Activated T-helper 1 cell treated with anti-CD3 and anti-CD28 coated beads, Interleukin-12 subunit alpha, Interleukin-12 subunit beta, Interleukin-2, Interleukin-4 antibody, amounts not matched to agents 30 ng/mL and 10 ng/mL and 1 ng/mL, durations not matched to agents 14 hours and 24 hours and 36 hours (primary cell): Measurements from ENCODE around the gene LMBRD2. TPM values are rescaled to one million over a fixed set of nuclear protein-coding genes. Genes with fewer than 3 reads are reported as not detected.

Experiments used
- DNase-seq: peaks from one replicate; pipeline ENCODE4 v3.0.0; 2021; ENCODE audit warnings: low spot score
- H3K27ac Mint-ChIP-seq: one replicate; pipeline ENCODE4 v1.8.0; 2021; ENCODE audit warnings: mild to moderate bottlenecking, mixed read lengths
- H3K27me3 Mint-ChIP-seq: one replicate; pipeline ENCODE4 v1.8.0; 2022; ENCODE audit warnings: mild to moderate bottlenecking, moderate library complexity, mixed read lengths; ENCODE audit not compliant: insufficient read depth
- H3K36me3 Mint-ChIP-seq: one replicate; pipeline ENCODE4 v1.8.0; 2021; ENCODE audit warnings: low read depth, mixed read lengths
- H3K4me1 Mint-ChIP-seq: one replicate; pipeline ENCODE4 v1.8.0; 2021; ENCODE audit warnings: low read depth, mixed read lengths
- H3K4me3 Mint-ChIP-seq: one replicate; pipeline ENCODE4 v1.8.0; 2021; ENCODE audit warnings: mild to moderate bottlenecking, moderate library complexity, mixed read lengths
- H3K9me3 Mint-ChIP-seq: one replicate; pipeline ENCODE4 v1.8.0; 2021; ENCODE audit warnings: mixed read lengths
- intact Hi-C: fragments of 100-400 bp; cut with micrococcal nuclease; formaldehyde crosslinking; loops from one replicate; pipeline ENCODE4 v1.15.1; 2024
- total RNA-seq: library from RNA; stranded (reverse); gene quantifications from 2 replicates; pipeline ENCODE4 v1.2.3, GENCODE V29; 2022

The LMBRD2 gene
- total RNA-seq, 1 donor from 2014 or later = 8.9 TPM

DNA sequence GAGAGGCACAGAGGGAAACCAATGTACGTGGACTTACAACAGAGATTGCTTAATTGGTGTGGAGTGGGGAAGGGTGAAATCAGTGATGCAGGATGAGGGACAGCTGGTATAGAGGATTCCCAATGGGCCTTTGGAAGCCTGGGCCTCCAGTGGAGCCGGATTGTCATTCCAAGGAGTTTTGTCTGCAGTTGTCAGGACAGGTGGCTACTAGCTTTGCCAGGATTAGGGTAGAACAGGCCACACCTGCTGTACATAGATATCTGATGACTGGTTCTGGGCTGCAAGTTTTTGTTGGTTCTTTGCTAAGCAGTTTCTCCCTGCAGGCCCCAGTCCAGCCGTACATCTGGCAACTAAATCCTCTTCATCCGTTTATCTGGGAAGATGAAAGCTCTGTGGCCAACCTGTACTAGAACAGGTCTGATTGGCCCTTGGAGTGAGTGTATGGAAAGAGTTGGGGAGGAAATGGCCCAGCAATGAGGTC is 4.5 kb upstream of the LMBRD2 start:
- peak overlapping the region; percentile 6 for H3K27ac Mint-ChIP-seq
- H3K4me1 Mint-ChIP-seq = peaks cover 55% of the 10 kb centered on the region
- no peaks in the 10 kb centered on the region for H3K27me3 Mint-ChIP-seq
- no peak overlapping the region for H3K4me3 Mint-ChIP-seq
- no peak for DNase-seq
- H3K36me3 Mint-ChIP-seq = peaks cover 51% of the 10 kb centered on the region
- H3K9me3 Mint-ChIP-seq = no peaks in the 10 kb centered on the region
- intact Hi-C loops = no loop called here

DNA sequence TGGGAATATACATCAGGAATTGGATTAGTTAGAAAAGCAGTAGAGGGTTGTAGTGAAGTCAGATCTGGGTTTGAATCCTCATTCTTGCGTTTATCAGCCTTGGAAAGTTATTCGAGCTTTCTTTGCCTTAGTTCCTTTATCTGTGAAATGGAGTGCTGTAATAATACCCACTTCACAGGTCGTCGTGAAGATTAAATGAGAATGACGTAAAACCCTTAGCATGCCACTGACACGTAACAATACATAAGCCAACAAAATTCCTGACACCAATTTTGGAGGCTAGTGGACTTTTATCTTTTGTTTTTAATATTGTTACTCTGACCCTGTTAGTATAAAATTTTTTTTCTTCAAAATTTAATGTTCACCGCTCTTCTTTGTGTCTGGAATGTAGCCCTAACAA is 3.6 kb upstream of the LMBRD2 start:
- Mint-ChIP-seq H3K4me3 (no peak overlapping the region), H3K27ac (peak overlapping the region; percentile 20), H3K36me3 (peaks cover 52% of the 10 kb centered on the region), H3K27me3 (no peaks in the 10 kb centered on the region), H3K9me3 (no peaks in the 10 kb centered on the region), H3K4me1 (peaks cover 56% of the 10 kb centered on the region)
- DNase-seq = no peak
- intact Hi-C loops = no loop called here

DNA sequence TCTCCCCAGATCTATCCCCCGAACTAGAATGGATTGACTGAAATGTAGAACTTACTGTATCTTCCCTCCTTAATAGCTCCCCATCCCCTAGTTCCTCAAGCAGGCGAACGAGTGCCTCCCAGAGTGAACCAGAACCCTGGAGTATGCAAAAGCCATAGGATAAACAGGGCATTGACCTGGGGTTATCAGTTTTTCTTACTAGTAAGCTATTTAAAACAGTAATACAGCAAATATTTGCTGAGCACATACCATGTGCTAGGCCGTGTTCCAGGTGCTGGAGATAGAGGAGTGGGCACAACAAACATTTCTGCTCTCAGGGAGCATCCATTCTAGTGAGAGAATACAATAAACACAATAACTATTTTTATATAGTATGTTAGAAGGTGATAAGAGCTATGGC is 2.0 kb upstream of the LMBRD2 start:
- intact Hi-C loops = loop anchor here (5.0 kb wide), 3 partner anchors 724 to 1569 kb away; partner anchors contain the start of genes NIPBL and NUP155
- H3K9me3 Mint-ChIP-seq = no peaks in the 10 kb centered on the region
- H3K27ac Mint-ChIP-seq = no peak overlapping the region
- peaks cover 56% of the 10 kb centered on the region for H3K4me1 Mint-ChIP-seq
- DNase-seq = no peak
- no peaks in the 10 kb centered on the region for H3K27me3 Mint-ChIP-seq
- peak overlapping the region; percentile 69 for H3K4me3 Mint-ChIP-seq
- peaks cover 42% of the 10 kb centered on the region for H3K36me3 Mint-ChIP-seq

DNA sequence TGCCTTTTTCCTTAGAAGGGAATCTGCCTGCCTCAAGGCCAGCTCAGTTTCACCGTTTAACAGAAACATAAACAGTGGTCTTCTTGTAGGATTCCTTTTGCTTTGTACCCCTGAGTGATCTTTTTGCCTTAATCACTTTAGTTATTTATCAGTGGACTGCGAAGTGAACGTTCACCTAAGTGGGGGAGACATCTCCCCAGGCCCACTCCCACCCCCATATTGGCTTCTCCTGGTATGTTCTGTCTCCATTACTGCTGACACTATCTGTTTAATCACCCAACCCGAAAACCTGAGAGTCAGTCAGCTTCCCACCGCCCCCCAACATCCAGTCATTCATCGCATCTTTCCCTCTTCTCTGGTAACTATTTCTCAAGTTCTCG is 1.6 kb upstream of the LMBRD2 start:
- intact Hi-C loops = loop anchor here (5.0 kb wide), 3 partner anchors 724 to 1569 kb away; partner anchors contain the start of genes NIPBL and NUP155
- Mint-ChIP-seq H3K4me3 (peak overlapping the region; percentile 69), H3K27ac (no peak overlapping the region), H3K27me3 (no peaks in the 10 kb centered on the region), H3K36me3 (peaks cover 38% of the 10 kb centered on the region), H3K9me3 (no peaks in the 10 kb centered on the region), H3K4me1 (peaks cover 55% of the 10 kb centered on the region)
- no peak for DNase-seq

DNA sequence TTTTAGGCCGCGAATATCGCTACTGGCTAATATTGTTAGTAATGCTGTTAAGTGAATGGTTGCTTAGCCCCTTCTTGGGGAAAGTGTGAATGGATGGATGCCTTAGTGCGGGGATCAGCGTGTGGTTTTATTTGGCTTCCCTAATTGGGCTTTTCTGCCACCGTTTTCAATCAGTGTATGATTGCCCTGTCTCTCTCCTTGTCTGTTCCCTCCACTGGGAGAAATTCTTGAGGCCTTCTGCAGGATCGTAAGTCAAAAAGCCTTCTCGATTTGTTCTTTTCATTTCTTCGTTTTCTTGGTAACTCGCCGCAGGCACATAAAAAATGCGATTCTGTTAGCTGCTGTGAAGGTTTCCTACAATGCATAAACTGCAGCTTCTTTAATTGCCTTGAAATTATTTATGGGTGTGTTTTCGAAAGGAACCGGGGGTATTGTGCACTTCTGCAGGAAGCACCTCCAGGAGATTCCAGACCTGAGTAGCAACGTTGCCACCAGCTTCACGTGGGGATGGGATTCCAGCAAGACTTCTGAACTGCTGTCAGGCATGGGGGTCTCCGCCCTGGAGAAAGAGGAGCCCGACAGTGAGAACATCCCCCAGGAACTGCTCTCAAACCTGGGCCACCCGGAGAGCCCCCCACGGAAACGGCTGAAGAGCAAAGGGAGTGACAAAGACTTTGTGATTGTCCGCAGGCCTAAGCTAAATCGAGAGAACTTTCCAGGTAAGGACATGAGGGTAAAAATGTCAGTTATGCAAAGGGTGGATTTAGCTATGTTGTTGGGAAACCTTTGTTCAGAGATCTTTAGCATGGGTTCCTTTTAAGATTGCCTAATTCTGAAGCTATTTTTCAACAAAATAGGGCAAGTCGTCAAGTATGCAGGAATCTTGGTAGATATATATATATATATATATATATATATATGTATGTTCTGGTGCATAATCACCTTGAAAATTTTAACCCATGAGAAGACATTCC is 924 bp upstream of the LMBRD2 start:
- peaks cover 37% of the 10 kb centered on the region for H3K36me3 Mint-ChIP-seq
- H3K4me3 Mint-ChIP-seq = peak overlapping the region; percentile 97
- no peaks in the 10 kb centered on the region for H3K9me3 Mint-ChIP-seq
- peaks cover 55% of the 10 kb centered on the region for H3K4me1 Mint-ChIP-seq
- intact Hi-C loops = loop anchor here (5.0 kb wide), 3 partner anchors 725 to 1570 kb away; partner anchors contain the start of genes NIPBL and NUP155
- no peak for DNase-seq
- H3K27ac Mint-ChIP-seq = peak overlapping the region; percentile 79
- H3K27me3 Mint-ChIP-seq = no peaks in the 10 kb centered on the region

DNA sequence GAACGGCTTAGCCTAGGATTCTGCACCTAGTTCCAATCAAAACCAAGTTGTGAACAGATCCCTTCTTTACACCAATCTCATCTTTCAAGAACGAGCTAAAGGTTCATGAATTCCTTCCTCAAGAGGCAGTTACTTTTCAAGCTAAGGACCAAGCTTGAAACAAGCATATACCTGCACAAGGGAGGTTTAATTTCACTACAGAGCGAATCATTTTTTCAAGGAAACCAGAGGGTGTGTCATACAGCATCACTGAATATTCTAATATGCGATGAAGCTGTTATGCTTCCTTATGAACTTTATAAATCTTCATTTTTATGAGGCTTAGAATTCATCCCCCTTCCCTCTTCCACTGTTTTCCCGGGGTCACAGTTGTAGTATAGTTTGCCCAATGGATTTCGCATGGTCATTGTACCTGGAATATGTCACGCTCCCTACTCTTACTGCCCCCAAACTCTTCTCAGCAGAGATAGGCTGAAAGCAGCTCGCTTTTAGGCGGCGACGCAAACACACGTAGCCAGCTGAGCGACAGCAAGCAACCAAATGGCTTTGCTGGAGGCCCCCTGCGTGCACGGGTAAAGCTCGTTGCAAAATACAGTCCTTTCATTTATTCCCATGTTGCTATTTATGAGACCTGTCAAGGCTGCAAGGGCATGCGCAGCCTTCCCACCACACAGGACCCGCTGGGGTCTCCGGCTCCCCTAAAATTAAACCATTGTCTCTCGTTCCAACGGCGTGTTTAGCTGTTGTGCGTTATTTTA is 832 bp downstream of the LMBRD2 start:
- peaks cover 51% of the 10 kb centered on the region for H3K4me1 Mint-ChIP-seq

DNA sequence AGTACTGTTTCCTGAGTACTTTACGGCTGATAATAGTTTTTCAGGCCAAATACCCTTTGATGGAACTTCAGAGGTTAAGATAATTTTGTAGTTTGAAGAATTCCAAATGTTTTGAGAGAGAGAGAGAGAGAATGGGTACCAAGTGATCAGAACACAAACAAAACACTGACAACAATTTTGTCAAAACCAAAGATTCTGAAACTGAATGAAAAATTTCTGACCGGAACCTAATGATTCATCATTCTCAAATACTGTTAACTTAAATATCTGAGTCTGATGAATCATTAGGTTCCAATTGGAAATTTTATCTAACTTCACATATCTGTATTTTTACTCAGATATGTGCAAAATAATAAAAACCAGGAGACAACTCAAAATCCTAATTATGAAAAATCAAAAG is 4.0 kb downstream of the LMBRD2 start:
- peaks cover 8% of the 10 kb centered on the region for H3K36me3 Mint-ChIP-seq
- H3K4me1 Mint-ChIP-seq = peaks cover 30% of the 10 kb centered on the region
- no peak for DNase-seq
- H3K4me3 Mint-ChIP-seq = no peak overlapping the region
- H3K9me3 Mint-ChIP-seq = no peaks in the 10 kb centered on the region
- no peak overlapping the region for H3K27ac Mint-ChIP-seq
- intact Hi-C loops = no loop called here
- no peaks in the 10 kb centered on the region for H3K27me3 Mint-ChIP-seq

More for the DNA sequence above, 832 bp downstream of the LMBRD2 start:
- intact Hi-C loops = loop anchor here (1.0 to 5.0 kb wide), 7 partner anchors 72 to 1571 kb away; partner anchors contain the start of genes DNAJC21, NIPBL and NUP155
- Mint-ChIP-seq H3K9me3 (no peaks in the 10 kb centered on the region), H3K27me3 (no peaks in the 10 kb centered on the region), H3K4me3 (peak overlapping the region; percentile 97), H3K27ac (peak overlapping the region; percentile 79), H3K36me3 (peaks cover 27% of the 10 kb centered on the region)
- DNase-seq = peak; percentile 40

DNA sequence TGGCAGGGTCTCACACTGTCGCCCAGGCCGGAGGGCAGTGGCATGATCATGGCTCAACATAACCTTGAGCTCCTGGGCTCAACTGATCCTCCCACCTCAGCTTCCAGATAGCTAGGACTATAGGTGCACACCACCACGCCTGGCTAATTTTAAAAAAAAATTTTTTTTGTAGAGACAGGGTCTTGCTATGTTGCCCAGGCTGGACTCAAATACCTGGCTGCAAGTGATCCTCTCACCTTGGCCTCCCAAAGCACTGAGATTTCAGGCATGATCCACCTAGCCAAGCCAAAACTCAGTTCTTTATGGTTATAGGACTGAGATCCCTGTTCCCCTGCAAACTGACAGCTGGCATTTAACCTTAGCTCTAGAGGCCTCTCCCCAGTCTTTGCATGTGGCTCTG is 5.3 kb downstream of the LMBRD2 start:
- Mint-ChIP-seq H3K4me1 (peaks cover 26% of the 10 kb centered on the region), H3K4me3 (no peak overlapping the region), H3K9me3 (no peaks in the 10 kb centered on the region), H3K27ac (no peak overlapping the region), H3K36me3 (peaks cover 6% of the 10 kb centered on the region), H3K27me3 (no peaks in the 10 kb centered on the region)
- intact Hi-C loops = no loop called here
- no peak for DNase-seq

DNA sequence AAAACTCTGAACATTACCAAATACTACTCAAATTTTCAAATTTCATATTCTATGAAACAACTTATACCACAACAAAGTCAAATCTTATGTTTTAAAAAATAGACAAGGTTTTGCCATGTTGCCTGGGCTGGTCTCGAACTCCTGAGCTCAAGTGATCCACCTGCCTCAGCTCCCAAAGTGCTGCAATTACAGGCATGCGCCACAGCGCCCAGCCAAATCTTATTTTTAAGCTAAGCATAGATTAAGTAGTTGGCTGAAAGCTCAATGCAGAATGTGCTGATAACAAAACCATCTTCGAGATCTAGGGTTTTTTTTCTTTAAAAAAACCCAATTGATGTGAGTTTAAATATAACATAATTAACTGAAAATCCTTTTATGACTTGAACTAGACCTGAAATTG is 6.4 kb downstream of the LMBRD2 start:
- intact Hi-C loops = no loop called here
- H3K27ac Mint-ChIP-seq = no peak overlapping the region
- H3K4me1 Mint-ChIP-seq = peaks cover 18% of the 10 kb centered on the region
- no peak overlapping the region for H3K4me3 Mint-ChIP-seq
- peaks cover 10% of the 10 kb centered on the region for H3K36me3 Mint-ChIP-seq
- no peaks in the 10 kb centered on the region for H3K27me3 Mint-ChIP-seq
- no peak for DNase-seq
- H3K9me3 Mint-ChIP-seq = no peaks in the 10 kb centered on the region

DNA sequence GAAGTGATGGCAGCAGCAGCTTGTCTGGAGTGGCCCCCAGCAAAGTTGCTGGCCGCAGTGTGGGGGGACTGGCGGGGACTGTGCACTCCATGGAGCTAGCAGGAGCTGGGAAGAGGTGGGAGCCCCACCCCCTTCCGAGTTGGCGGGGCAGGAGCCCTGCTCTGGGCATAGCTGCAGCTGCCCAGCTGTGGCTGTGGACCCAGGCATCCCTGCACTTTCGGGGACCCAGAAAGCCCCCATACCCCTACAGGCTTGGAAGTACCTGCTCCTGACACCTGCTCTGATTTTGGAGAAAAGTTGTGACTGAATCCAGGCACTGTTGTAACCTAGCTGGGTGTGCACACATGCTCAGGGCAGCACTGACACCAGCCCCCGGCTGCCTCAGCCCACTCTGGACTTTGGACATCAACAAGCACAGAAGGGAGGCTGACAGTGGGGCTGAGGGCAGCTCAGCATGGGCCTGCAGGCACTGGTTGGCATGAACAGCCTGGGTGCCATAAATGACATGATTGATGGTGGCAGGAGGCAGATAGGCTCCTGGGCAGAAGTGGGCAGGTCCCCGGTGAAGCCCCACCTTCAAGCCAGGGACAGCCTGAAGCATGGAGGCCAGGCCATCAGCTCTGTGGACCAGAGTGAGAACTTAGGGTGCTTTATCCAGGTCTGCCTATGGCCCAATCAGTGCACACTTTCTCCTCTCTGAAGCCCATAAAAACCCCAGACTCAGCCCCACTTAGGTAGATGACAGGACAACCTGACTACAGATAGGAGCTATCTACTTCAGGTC is 12.6 kb downstream of the LMBRD2 start:
- peaks cover 21% of the 10 kb centered on the region for H3K36me3 Mint-ChIP-seq
- no peaks in the 10 kb centered on the region for H3K27me3 Mint-ChIP-seq
- H3K4me3 Mint-ChIP-seq = no peak overlapping the region
- intact Hi-C loops = no loop called here
- H3K9me3 Mint-ChIP-seq = no peaks in the 10 kb centered on the region
- no peak for DNase-seq
- no peaks in the 10 kb centered on the region for H3K4me1 Mint-ChIP-seq
- no peak overlapping the region for H3K27ac Mint-ChIP-seq

DNA sequence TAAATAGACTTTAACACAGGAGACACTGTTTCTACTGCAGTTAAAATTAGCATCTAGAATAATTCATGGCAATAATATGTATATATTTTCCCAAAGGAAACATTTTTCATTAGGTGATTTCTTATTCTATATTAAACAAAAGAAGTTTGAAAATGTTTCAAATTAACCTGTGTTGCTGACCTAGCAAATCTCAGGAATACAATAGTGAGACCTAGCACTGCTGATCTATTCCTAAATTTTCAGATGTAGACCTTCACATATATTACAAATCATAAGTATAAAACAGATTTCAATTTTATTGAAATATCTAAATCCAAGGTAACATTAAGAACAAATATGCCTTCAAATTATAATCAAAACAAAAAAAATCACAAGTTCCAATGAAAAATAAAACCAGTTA is 15.1 kb downstream of the LMBRD2 start:
- no peak overlapping the region for H3K27ac Mint-ChIP-seq
- DNase-seq = no peak
- no peak overlapping the region for H3K4me3 Mint-ChIP-seq
- H3K4me1 Mint-ChIP-seq = no peaks in the 10 kb centered on the region
- peaks cover 25% of the 10 kb centered on the region for H3K36me3 Mint-ChIP-seq
- H3K27me3 Mint-ChIP-seq = no peaks in the 10 kb centered on the region
- intact Hi-C loops = no loop called here
- H3K9me3 Mint-ChIP-seq = no peaks in the 10 kb centered on the region

DNA sequence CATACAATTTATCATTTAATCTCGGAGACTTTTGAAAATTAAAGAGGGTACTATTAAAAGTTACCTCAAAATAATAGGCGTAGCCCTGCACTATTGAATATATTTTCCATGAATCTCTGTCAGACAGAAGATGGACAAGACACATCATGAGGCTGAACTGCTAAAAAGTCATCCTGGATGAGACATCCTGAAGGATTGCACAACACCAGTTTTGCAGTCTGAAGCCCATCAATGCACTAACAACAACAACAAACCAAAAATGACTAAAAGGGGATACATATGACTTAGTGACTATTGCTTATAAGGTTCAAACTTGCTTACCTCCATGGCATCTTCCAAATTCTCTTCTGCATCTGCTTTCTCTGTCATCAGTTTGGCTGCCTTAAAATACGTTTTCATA is 15.7 kb downstream of the LMBRD2 start:
- no peak for DNase-seq
- no peaks in the 10 kb centered on the region for H3K9me3 Mint-ChIP-seq
- no peaks in the 10 kb centered on the region for H3K27me3 Mint-ChIP-seq
- no peak overlapping the region for H3K4me3 Mint-ChIP-seq
- intact Hi-C loops = no loop called here
- peaks cover 25% of the 10 kb centered on the region for H3K36me3 Mint-ChIP-seq
- H3K4me1 Mint-ChIP-seq = no peaks in the 10 kb centered on the region
- H3K27ac Mint-ChIP-seq = no peak overlapping the region
